GM21447 (cell line): ENCODE measurements around the gene ABHD8.

ENCODE experiments used
- ATAC-seq: cut with Tn5 transposase; IDR thresholded peaks from one replicate; pipeline ENCODE4 v1.9.1; 2021; ENCODE audit not compliant: unreplicated experiment

ABHD8 gene

DNA sequence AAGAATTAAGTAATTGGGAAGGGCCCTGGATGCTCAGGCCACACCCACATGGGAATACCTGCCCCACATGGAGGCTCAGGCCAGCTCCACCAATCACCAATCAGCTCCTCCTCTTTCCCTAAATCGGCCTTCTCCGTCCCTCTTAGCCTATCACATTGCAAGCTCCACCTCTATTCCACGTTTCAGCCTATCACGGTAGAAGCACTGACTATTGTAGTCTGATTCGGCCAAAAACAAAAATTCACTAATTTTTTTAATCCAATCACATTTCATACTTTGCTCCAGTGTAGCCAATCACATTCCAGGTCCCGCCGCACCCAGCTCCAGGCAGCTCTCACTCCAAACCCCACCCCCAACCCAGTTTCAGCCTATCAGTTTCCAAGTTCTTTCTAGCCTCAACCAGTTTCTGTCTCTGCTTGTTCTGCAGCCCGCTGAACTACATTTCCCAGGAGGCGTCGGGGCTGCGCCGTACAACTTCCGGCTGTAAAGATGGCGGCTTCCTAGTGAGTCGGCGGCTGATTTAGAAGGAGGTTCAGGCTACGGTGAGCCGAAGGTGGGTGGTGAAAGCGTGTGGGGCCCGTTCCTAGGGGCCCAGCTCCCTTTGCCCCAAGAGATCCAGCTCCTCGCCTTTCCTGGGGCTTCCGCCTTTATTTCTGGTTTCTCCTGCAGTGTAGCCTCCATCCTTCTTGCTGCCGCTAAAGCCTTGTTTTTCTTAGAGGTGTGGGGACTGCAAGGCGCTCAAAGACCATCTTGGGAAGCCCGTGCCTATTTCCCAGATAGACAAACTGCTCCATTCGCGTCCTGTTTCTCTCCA is 36.0 kb downstream of the ABHD8 start, which contains the start of gene BABAM1:
Gene BABAM1 (plus strand): TSS at position 469 of the 814 bp plus-strand sequence. CDS start 1,364 bp downstream, outside the sequence.
- peak; percentile 91 for ATAC-seq

DNA sequence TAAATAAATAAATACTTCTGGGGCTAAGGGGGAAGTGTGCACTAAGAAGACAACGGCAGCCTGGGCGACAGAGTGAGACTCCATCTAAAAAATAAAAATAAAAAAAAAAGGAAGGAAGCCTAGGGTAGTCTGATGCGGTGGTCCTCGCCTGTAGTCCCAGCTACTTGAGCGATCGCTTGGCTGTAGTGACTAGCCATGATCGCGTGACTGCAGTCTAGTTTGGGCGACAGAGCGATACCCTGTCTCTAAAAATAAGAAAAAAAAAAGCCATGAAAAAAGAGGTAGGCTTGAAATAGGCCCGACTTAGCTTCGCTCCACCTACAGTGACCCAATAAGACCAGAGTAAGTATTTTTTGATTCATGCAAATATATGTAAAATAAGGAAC is 36.6 kb downstream of the ABHD8 start:
- no peak for ATAC-seq

- no peak for ATAC-seq
These were observed 37.2 kb downstream of the ABHD8 start for GRCh38 chr19:17266026-17266425.

DNA sequence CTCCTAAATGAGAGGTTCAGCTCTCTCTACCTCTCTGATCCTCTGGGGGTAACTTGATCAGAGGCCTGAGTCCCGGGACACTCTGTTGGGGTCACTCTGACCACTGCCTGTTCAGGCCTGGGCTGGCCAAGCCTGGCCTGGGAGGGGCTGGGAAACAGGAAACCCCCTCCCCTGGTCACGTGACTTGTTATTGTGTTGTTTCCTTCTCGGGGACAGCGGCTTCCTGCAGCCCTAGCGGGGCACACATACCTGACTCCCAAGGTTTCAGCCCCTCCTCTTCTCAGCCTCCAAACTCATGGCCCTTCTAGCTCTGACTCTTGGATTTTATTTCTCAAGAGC is 38.6 kb downstream of the ABHD8 start, which contains the start of gene USHBP1:
Gene USHBP1 (minus strand): TSS at position 105 of the 339 bp plus-strand sequence. CDS start 446 bp downstream, outside the sequence.
- ATAC-seq: no peak

DNA sequence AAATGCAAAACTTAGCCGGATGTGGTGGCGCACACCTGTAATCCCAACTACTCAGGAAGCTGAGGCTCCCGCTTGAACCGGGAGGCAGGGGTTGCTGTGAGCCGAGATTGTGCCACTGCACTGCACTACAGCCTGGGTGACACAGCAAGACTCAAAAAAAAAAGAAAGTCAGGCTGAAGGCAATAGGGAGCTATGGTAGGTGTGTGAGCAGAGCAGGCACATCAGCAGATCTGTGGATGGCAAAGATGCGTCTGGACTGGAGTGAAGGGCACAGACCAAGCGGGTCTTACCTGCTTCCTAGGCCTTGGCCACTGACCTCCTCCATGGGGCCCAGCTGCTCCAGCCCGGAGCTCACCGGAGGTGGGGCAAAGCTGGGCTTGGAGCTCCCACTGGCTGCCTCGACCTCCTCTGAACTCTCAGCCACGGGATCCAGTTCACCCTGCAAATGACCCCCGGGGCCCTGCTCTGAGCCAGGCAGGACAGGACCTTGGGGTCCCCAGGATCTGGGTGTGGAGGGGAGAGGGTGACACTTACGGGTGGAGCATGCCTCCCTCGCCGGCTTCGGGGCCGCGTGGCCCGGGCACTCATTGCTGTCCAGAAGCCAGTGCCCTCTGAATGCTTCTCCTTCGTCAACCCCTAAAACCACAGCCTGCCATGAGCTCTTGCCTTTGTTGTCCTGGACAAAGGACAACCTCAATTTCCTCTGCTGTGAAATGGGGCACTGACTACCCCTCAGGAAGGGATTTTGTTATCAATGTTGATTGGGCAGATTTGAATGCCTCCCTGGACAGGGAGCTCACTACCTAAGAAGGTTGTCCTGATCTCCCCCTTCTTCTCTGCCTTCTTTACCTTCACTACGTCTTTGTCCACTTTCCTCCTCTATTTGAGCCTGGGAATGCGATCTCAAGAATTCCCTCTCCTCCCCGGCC is 39.2 kb downstream of the ABHD8 start:
- no peak for ATAC-seq

- ATAC-seq: no peak
These were observed 40.7 kb downstream of the ABHD8 start for GRCh38 chr19:17262557-17262956.

DNA sequence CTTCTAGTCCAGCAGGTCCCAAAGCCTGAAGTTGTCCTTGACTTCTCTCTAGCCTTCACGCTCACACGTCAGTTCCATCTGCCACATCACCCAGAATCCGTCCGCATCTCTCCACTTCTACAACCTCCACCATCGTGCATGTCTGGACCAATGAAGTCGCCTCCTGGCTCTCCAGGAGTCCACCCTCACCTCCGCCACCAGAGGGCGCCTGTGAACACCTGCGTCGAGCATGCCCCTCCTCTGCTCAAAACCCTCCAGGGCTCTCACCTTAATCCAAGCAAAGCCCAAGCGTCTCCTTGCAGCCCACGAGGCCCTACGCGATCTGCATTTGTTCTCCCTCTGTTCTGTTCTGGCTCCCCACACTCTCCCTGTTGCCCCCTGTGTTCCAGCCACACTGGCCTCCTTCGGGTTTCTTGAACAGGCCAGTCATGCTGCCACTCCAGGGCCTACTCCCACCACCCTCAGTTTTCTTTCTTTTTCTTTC is 42.3 kb downstream of the ABHD8 start:
- peak; percentile 72 for ATAC-seq

GRCh38 chr19:17259934-17260333 is 43.3 kb downstream of the ABHD8 start:
- no peak for ATAC-seq

GRCh38 chr19:17259118-17259780 is 44.0 kb downstream of the ABHD8 start:
- no peak for ATAC-seq

GRCh38 chr19:17256130-17256529 is 47.1 kb downstream of the ABHD8 start:
- ATAC-seq: no peak

GRCh38 chr19:17255150-17255621 is 48.0 kb downstream of the ABHD8 start:
- ATAC-seq: no peak

- no peak for ATAC-seq
These were observed 48.6 kb downstream of the ABHD8 start for GRCh38 chr19:17254636-17255035.

- ATAC-seq: no peak
These were observed 53.2 kb downstream of the ABHD8 start for GRCh38 chr19:17249887-17250548.

DNA sequence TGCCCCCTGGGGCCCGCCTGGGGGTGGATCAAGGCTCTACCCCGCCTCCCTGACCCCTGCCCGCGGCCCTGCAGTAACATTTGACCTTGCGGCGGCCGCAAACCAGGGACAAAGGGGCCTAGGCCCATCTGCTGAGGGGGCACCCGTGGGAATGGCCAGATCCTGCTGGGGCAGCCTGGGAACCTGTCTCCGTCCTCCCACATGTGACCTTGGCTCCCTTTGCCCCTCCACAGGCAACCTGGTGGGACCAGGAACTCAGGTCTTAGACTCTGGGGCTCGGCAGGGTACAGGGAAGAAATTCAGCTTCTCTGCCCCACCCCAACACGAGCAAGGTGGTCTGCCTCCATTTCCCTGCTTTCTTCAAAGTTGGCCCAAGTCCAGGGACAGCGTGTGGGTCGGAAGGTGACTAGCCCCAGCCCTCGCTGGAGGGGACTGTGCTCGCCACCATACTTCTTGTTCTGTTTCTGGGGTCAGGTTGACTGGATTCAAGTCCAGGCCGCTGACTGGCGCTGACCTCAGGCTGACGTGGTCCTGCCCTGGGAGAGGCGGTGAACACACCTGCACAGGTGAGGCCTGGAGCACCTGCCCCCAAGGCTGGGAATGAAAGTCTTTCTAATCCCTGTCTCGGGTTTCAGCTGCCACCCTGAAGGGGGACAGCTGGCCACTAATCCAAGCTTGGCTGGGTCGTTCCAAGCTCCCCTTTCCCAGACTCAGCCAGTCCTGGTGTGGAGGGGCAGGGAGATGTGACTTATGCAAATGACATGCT is 55.0 kb downstream of the ABHD8 start:
- no peak for ATAC-seq

- ATAC-seq: peak; percentile 10
These were observed 56.4 kb downstream of the ABHD8 start for GRCh38 chr19:17246681-17247425.

GRCh38 chr19:17245535-17245984 is 57.7 kb downstream of the ABHD8 start, which contains the start of gene NR2F6:
NR2F6 (minus strand) TSS chr19:17245919; CDS start chr19:17245220, 699 bp downstream.
- ATAC-seq: peak; percentile 14

DNA sequence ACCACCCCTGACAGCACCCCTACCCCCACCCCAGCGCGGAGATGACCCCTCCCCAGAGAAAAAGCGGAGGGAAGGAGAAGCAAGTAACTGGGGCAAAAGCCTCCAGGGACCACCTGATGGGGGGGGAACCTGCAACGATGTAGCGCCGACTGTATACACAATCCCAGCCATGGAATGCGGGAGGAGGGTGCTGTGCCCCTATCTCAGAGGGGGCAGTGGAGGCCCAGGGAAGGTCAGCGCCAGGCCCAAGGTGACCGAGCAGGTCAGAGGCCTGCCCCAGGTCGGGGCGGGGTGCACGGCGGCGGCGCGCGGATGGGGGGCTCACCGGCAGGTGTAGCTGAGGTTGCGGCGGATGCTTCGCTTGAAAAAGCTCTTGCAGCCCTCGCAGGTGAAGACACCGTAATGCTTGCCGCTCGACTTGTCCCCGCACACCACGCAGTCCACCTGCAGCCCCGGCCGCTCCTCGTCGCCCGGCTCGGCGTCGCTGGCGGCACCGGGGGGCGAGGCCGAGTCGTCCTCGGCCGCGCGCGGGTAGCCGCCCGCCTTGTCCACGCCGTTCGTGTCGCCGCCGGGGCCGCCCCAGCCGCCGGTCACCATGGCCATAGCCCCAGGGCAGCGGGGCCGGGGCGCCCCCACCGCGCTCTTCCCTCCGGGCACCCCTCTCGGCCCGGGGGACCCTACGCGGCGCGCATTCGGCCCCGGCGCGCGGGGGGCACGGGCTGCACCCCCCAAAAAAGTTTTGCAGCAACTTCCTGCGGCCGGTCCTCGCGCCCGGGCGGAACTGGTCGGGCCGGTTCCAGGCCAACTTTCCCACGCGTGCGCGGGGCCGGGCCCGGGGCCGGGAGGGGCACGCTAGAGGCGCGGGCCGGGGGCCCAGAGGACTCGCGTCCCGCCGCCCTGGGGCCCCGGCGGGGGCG is 58.3 kb downstream of the ABHD8 start:
- ATAC-seq: no peak
